DMS 273 (cell line): ENCODE measurements around the gene GFAP.

Source experiments
- DNase-seq: peaks from one replicate; lab custom pipeline; 2025; ENCODE audit not compliant: unreplicated experiment; lab: John Stamatoyannopoulos, UW

The GFAP gene

GRCh38 chr17:44932096-44932786 lies 16.9 kb upstream of the GFAP start:
- no peak for DNase-seq

GRCh38 chr17:44931376-44931775 lies 16.1 kb upstream of the GFAP start:
- no peak for DNase-seq

GRCh38 chr17:44930667-44931066 lies 15.4 kb upstream of the GFAP start:
- DNase-seq: no peak

- DNase-seq: no peak
Observed at GRCh38 chr17:44928950-44929720, 13.8 kb upstream of the GFAP start.

GRCh38 chr17:44928136-44928535 lies 12.8 kb upstream of the GFAP start:
- DNase-seq: no peak

- DNase-seq: no peak
Observed at GRCh38 chr17:44927696-44928095, 12.4 kb upstream of the GFAP start.

- no peak for DNase-seq
Observed at GRCh38 chr17:44926821-44927525, 11.7 kb upstream of the GFAP start.

- DNase-seq: no peak
Observed at GRCh38 chr17:44925731-44926697, 10.7 kb upstream of the GFAP start.

GRCh38 chr17:44924107-44924544 lies 8.8 kb upstream of the GFAP start:
- DNase-seq: no peak

- peak; percentile 57 for DNase-seq
Observed at GRCh38 chr17:44922746-44923470, 7.6 kb upstream of the GFAP start.

GRCh38 chr17:44922136-44922535 lies 6.8 kb upstream of the GFAP start:
- DNase-seq: no peak

- peak; percentile 82 for DNase-seq
Observed at GRCh38 chr17:44921122-44921882, 6.0 kb upstream of the GFAP start.

- DNase-seq: no peak
Observed at GRCh38 chr17:44920565-44920940, 5.3 kb upstream of the GFAP start.

GRCh38 chr17:44919885-44920564 lies 4.7 kb upstream of the GFAP start:
- DNase-seq: peak; percentile 89

- DNase-seq: no peak
Observed at GRCh38 chr17:44919411-44919810, 4.1 kb upstream of the GFAP start.

GRCh38 chr17:44918006-44918405 lies 2.7 kb upstream of the GFAP start:
- no peak for DNase-seq

GRCh38 chr17:44917456-44917855 lies 2.2 kb upstream of the GFAP start:
- no peak for DNase-seq

GRCh38 chr17:44916781-44917241 lies 1.5 kb upstream of the GFAP start:
- peak; percentile 71 for DNase-seq
